ENCODE results near the gene CCND3. TPM values are rescaled to one million over a fixed set of nuclear protein-coding genes. Genes with fewer than 3 reads are reported as not detected.
A peak's percentile ranks its signal among the peaks of the same experiment; 100 is the strongest.

CCND3 gene
- total and polyA plus RNA-seq, 2 of the 13 experiments (the other 11 are each of a cell fraction or from before 2014, with no cell fraction given) = 4.3 to 7.2 TPM

GRCh38 chr6:41920921-41921711, 20.5 kb downstream of the CCND3 start, which contains the start of the genes BYSL and MED20 (continued):
- TF ChIP-seq TIGD3 (CRISPR knock-in tag; IDR thresholded peaks at IDR 0.05; ENCODE audit: borderline replicate concordance) (no peak), ARHGAP35 (CRISPR knock-in tag; IDR thresholded peaks at IDR 0.05; ENCODE audit: borderline replicate concordance) (no peak; the same call in 1 of the 2 replicates), ZKSCAN8 (CRISPR knock-in tag; IDR thresholded peaks at IDR 0.05; ENCODE audit: borderline replicate concordance) (peak; percentile 28; the same call in 1 of the 2 replicates), ZFP36L1 (CRISPR knock-in tag; IDR thresholded peaks at IDR 0.05) (peak; percentile 61; the same call in 1 of the 2 replicates), SIX4 (CRISPR knock-in tag; IDR thresholded peaks at IDR 0.05) (peak; percentile 68; the same call in 1 of the 2 replicates), HOMEZ (CRISPR knock-in tag; IDR thresholded peaks at IDR 0.05; ENCODE audit: low read depth) (no peak), HMGA1 (CRISPR knock-in tag; conservative IDR thresholded peaks at IDR 0.05) (no peak), TRAFD1 (CRISPR knock-in tag; IDR thresholded peaks at IDR 0.05; ENCODE audit: borderline replicate concordance) (no peak; the same call in 1 of the 2 replicates), REPIN1 (CRISPR knock-in tag; IDR thresholded peaks at IDR 0.05; ENCODE audit: borderline replicate concordance, low read depth) (peak; percentile 76; the same call in 1 of the 2 replicates), ZNF740 (CRISPR knock-in tag; IDR thresholded peaks at IDR 0.05) (peak; percentile 76; the same call in 1 of the 2 replicates), TOE1 (CRISPR knock-in tag; IDR thresholded peaks at IDR 0.05) (peak; percentile 55; the same call in 1 of the 2 replicates), GLI4 (CRISPR knock-in tag; IDR thresholded peaks at IDR 0.05; ENCODE audit: borderline replicate concordance) (peak; percentile 58; the same call in 1 of the 2 replicates), NBN (conservative IDR thresholded peaks at IDR 0.05) (no peak), FOXK2 (IDR thresholded peaks at IDR 0.05) (no peak), BCLAF1 (IDR thresholded peaks at IDR 0.05) (no peak), ZNF709 (CRISPR knock-in tag; IDR thresholded peaks at IDR 0.05) (peak; percentile 93), FOXP1 (IDR thresholded peaks at IDR 0.05) (no peak), FOXP1 (CRISPR knock-in tag; IDR thresholded peaks at IDR 0.05) (peak; percentile 7; the same call in 1 of the 2 replicates), ZBTB46 (CRISPR knock-in tag; IDR thresholded peaks at IDR 0.05; ENCODE audit: borderline replicate concordance) (no peak), ZNF326 (CRISPR knock-in tag; IDR thresholded peaks at IDR 0.05; ENCODE audit: borderline replicate concordance) (no peak)
